Duodenal mucosa (tissue), 2 donors: ENCODE results near the gene KDM6B.

Experiments used
- H3K27ac ChIP-seq: one replicate; pipeline ENCODE4 v1.7.0; 2013; ENCODE audit warnings: low read depth, low read length
- H3K27me3 ChIP-seq, 2 donors: one replicate each; pipeline ENCODE4 v1.7.0; 2013; ENCODE audit warnings: low read length in 2 of 2, control low read depth in 1 of 2; ENCODE audit not compliant: insufficient read depth in 2 of 2, control insufficient read depth in 1 of 2
- H3K36me3 ChIP-seq, 2 donors: one replicate each; pipeline ENCODE4 v1.7.0; 2013; ENCODE audit warnings: low read length in 2 of 2, control low read depth in 1 of 2; ENCODE audit not compliant: insufficient read depth in 2 of 2, control insufficient read depth in 1 of 2
- H3K4me1 ChIP-seq, 2 donors: one replicate each; pipeline ENCODE4 v1.7.0; 2013; ENCODE audit warnings: low read length in 2 of 2, control low read depth in 1 of 2; ENCODE audit not compliant: insufficient read depth in 2 of 2, control insufficient read depth in 1 of 2
- H3K4me3 ChIP-seq, 2 donors: one replicate each; pipeline ENCODE4 v1.7.0; 2013; ENCODE audit warnings: low read length in 2 of 2, low read depth in 1 of 2
- H3K9ac ChIP-seq, 2 donors: one replicate each; pipeline ENCODE4 v1.7.0; 2013; ENCODE audit warnings: low read length in 2 of 2, low read depth in 1 of 2
- H3K9me3 ChIP-seq, 2 donors: one replicate each; pipeline ENCODE4 v1.7.0; 2013; ENCODE audit warnings: low read length in 2 of 2, control low read depth in 1 of 2; ENCODE audit not compliant: control insufficient read depth in 1 of 2

The KDM6B gene

GRCh38 chr17:7820231-7820630 is 13.8 kb upstream of the KDM6B start:
- Histone ChIP-seq H3K27ac (no peak overlapping the region), H3K9ac (no peak overlapping the region), H3K9me3 (no peaks in the 10 kb centered on the region)

GRCh38 chr17:7822126-7822525 is 11.9 kb upstream of the KDM6B start:
- Histone ChIP-seq H3K27me3 (peaks cover 0 to 4% of the 10 kb centered on the region in 2 donors), H3K9ac (no peak overlapping the region), H3K4me1 (peaks cover 0 to 5% of the 10 kb centered on the region in 2 donors), H3K4me3 (no peak overlapping the region), H3K9me3 (no peaks in the 10 kb centered on the region), H3K36me3 (no peaks in the 10 kb centered on the region), H3K27ac (no peak overlapping the region)

More at GRCh38 chr17:7820231-7820630, 13.8 kb upstream of the KDM6B start:
- no peaks in the 10 kb centered on the region for H3K36me3 ChIP-seq
- H3K4me1 ChIP-seq: no peaks in the 10 kb centered on the region
- no peak overlapping the region for H3K4me3 ChIP-seq
- peaks cover 0 to 4% of the 10 kb centered on the region in 2 donors for H3K27me3 ChIP-seq

- Histone ChIP-seq H3K9ac (no peak overlapping the region), H3K27me3 (peaks cover 0 to 4% of the 10 kb centered on the region in 2 donors), H3K9me3 (no peaks in the 10 kb centered on the region), H3K27ac (no peak overlapping the region), H3K4me1 (peaks cover 0 to 5% of the 10 kb centered on the region in 2 donors), H3K36me3 (no peaks in the 10 kb centered on the region), H3K4me3 (no peak overlapping the region)
Measured at GRCh38 chr17:7823581-7824001, 10.4 kb upstream of the KDM6B start.

GRCh38 chr17:7824021-7824924 is 9.7 kb upstream of the KDM6B start:
- no peak overlapping the region for H3K4me3 ChIP-seq
- H3K9me3 ChIP-seq: no peaks in the 10 kb centered on the region
- peaks cover 0 to 5% of the 10 kb centered on the region in 2 donors for H3K4me1 ChIP-seq
- no peak overlapping the region for H3K9ac ChIP-seq
- no peaks in the 10 kb centered on the region for H3K36me3 ChIP-seq
- peaks cover 0 to 4% of the 10 kb centered on the region in 2 donors for H3K27me3 ChIP-seq
- H3K27ac ChIP-seq: no peak overlapping the region

- Histone ChIP-seq H3K27me3 (peaks cover 0 to 4% of the 10 kb centered on the region in 2 donors), H3K27ac (no peak overlapping the region), H3K4me1 (peaks cover 0 to 5% of the 10 kb centered on the region in 2 donors), H3K4me3 (no peak overlapping the region), H3K9ac (no peak overlapping the region), H3K9me3 (no peaks in the 10 kb centered on the region), H3K36me3 (no peaks in the 10 kb centered on the region)
Measured at GRCh38 chr17:7825206-7825990, 8.6 kb upstream of the KDM6B start.

GRCh38 chr17:7830616-7831015 is 3.4 kb upstream of the KDM6B start:
- no peak overlapping the region for H3K27ac ChIP-seq
- no peak overlapping the region for H3K4me3 ChIP-seq
- no peaks in the 10 kb centered on the region for H3K36me3 ChIP-seq
- peaks cover 8 to 16% of the 10 kb centered on the region in 2 donors for H3K4me1 ChIP-seq
- no peaks in the 10 kb centered on the region for H3K27me3 ChIP-seq
- H3K9ac ChIP-seq: no peak overlapping the region
- no peaks in the 10 kb centered on the region for H3K9me3 ChIP-seq

GRCh38 chr17:7831233-7831632 is 2.8 kb upstream of the KDM6B start:
- Histone ChIP-seq H3K36me3 (no peaks in the 10 kb centered on the region), H3K4me3 (no peak overlapping the region), H3K4me1 (peaks cover 5 to 16% of the 10 kb centered on the region in 2 donors), H3K27me3 (no peaks in the 10 kb centered on the region), H3K9ac (no peak overlapping the region), H3K9me3 (no peaks in the 10 kb centered on the region), H3K27ac (no peak overlapping the region)

GRCh38 chr17:7832431-7832830 is 1.6 kb upstream of the KDM6B start:
- no peaks in the 10 kb centered on the region for H3K27me3 ChIP-seq
- no peak overlapping the region for H3K4me3 ChIP-seq
- no peak overlapping the region for H3K9ac ChIP-seq
- H3K4me1 ChIP-seq: peaks cover 14 to 27% of the 10 kb centered on the region in 2 donors
- H3K27ac ChIP-seq: no peak overlapping the region
- H3K36me3 ChIP-seq: no peaks in the 10 kb centered on the region
- no peaks in the 10 kb centered on the region for H3K9me3 ChIP-seq

- Histone ChIP-seq H3K27ac (no peak overlapping the region), H3K9ac (peak overlapping the region in 1 of 2 donors; percentile 77), H3K36me3 (no peaks in the 10 kb centered on the region), H3K4me3 (peak overlapping the region; percentile 82 to 92), H3K4me1 (peaks cover 19 to 31% of the 10 kb centered on the region in 2 donors), H3K27me3 (no peaks in the 10 kb centered on the region), H3K9me3 (no peaks in the 10 kb centered on the region)
Measured at GRCh38 chr17:7833011-7833794, 814 bp upstream of the KDM6B start.
